ENCODE data around the gene FNIP2.
A peak's percentile ranks its signal among the peaks of the same experiment; 100 is the strongest.
"Not testable (repeated sequence)": the region's sequence is repeated elsewhere in the genome, so short reads cannot be mapped to it uniquely, and the experiment has no call there.

FNIP2 gene

DNA sequence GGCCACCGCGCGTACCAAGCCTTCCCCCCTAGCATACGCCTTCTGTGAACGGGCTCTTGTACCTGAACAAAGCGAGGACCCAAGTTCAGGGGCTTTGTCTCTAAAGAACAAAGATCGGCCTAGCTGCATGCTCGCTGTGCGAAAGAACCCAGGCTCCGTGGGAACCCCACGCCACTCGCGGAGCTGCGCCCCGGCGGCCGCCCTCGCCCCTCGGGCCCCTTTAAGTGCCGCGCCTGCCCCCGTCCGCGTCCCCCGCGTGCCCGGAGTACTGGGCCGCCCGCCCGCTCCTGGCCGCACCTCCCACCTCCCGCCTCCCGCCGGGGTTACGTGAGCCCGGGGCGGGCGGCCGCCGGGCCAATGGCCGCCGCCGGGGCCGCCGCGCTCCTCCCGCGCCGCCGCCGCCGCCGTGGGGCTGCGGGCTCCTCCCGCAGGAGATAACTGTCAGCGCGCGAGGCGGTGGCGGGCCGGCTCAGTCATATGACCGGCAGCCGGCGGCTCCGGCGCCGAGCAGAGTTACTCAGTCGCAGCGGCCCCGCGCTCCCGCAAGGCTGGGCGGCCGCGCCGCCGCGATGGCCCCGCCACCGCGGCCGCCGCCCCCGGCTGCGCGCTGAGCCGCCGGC, at the start of gene FNIP2:
TSS of gene FNIP2 (plus strand) at position 472 of the 620 bp plus-strand sequence. CDS start 187 bp downstream, outside the sequence.
- no peaks in the 10 kb centered on the region for H3K36me3 Mint-ChIP-seq (ENCODE audit: low read depth)
- H3K9me3 Mint-ChIP-seq = no peaks in the 10 kb centered on the region
- peak within 1 kb of the TSS; percentile 98 for H3K4me3 Mint-ChIP-seq
- H3K27ac Mint-ChIP-seq = peak within 1 kb of the TSS; percentile 92
- H3K27me3 Mint-ChIP-seq = no peaks in the 10 kb centered on the region
- peaks cover 28% of the 10 kb centered on the region for H3K4me1 Mint-ChIP-seq (ENCODE audit: low read depth)

DNA sequence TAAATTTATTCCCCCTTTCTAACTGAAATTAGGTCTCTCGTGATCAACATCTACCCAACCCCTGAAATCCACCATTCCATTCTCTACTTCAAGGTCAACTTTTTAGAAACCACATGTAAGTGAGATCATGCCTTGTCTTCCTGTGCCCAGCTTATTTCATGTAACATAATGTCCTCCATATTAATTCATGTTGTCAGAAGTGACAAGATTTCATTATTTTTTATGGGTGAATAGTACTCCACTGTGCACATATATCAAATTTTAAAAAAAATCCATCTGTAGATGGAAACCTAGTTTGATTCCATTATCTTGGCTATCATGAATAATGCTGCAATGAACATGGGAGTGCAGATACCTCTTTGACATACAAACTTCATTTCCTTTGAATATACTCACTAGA, 47.1 kb upstream of the FNIP2 start:
- H3K36me3 Mint-ChIP-seq (ENCODE audit: low read depth) = peaks cover 56% of the 10 kb centered on the region
- H3K27ac Mint-ChIP-seq = peak overlapping the region; percentile 100
- H3K4me3 Mint-ChIP-seq = peak overlapping the region; percentile 100
- peaks cover 40% of the 10 kb centered on the region for H3K4me1 Mint-ChIP-seq (ENCODE audit: low read depth)
- peaks cover 8% of the 10 kb centered on the region for H3K27me3 Mint-ChIP-seq
- no peaks in the 10 kb centered on the region for H3K9me3 Mint-ChIP-seq

- H3K4me3 Mint-ChIP-seq = peak overlapping the region; percentile 100
- peaks cover 14% of the 10 kb centered on the region for H3K27me3 Mint-ChIP-seq
- H3K27ac Mint-ChIP-seq = peak overlapping the region; percentile 100
- peaks cover 52% of the 10 kb centered on the region for H3K36me3 Mint-ChIP-seq (ENCODE audit: low read depth)
- no peaks in the 10 kb centered on the region for H3K9me3 Mint-ChIP-seq
- H3K4me1 Mint-ChIP-seq (ENCODE audit: low read depth) = peaks cover 44% of the 10 kb centered on the region
These were observed 46.4 kb upstream of the FNIP2 start for GRCh38 chr4:158722291-158722916.

DNA sequence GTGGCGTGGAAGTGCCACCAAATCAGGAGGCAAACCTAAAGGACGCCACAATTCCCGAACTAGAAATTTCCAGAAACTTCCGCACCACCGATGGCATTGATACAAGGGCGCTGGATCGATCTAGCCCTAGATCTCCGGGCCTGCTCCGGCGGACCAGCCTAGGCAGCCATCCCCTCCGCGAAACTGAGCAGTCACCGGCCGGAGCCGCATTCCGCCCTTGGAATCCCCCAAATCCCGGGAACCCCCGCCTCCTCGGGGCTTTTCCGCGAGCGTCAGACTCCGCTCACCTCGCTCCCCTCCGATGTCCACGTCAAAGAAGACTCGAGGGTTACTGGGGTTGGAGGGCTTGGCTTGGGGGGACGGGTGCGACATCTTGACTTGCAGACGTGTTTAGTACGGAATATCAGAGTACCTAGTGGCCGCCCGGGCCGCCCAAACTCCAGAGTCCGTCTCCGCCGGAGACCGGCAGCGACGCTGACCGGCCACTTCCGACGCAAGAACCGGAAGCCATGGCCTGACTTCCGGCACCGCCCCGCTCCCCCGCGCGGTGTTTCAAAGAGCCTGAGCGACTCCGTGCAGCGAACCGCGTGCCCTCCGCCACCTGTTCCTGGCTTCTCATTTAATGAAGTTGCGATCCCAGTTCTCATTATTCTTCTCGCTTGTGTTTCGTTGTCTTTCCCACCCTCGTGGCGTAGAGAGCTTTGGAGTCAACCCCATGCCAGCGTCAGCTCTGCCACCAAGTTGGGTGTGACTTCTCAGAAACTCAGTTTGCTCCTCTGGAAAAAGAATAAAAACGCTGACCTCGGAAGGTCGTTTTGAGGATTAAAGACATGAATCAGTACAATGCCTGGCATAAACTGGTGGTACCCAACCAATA, 45.7 kb upstream of the FNIP2 start, which contains the start of gene PPID:
TSS of gene PPID (minus strand) at position 480 of the 877 bp plus-strand sequence. CDS start at position 372, 108 bp downstream.
- H3K27me3 Mint-ChIP-seq = peaks cover 18% of the 10 kb centered on the region
- peak within 1 kb of the TSS; percentile 100 for H3K27ac Mint-ChIP-seq
- no peaks in the 10 kb centered on the region for H3K9me3 Mint-ChIP-seq
- peaks cover 44% of the 10 kb centered on the region for H3K4me1 Mint-ChIP-seq (ENCODE audit: low read depth)
- peak within 1 kb of the TSS; percentile 100 for H3K4me3 Mint-ChIP-seq
- peaks cover 45% of the 10 kb centered on the region for H3K36me3 Mint-ChIP-seq (ENCODE audit: low read depth)

GRCh38 chr4:158724637-158725036, 44.2 kb upstream of the FNIP2 start:
- peaks cover 32% of the 10 kb centered on the region for H3K27me3 Mint-ChIP-seq
- H3K4me3 Mint-ChIP-seq = peak overlapping the region; percentile 45
- H3K4me1 Mint-ChIP-seq (ENCODE audit: low read depth) = peaks cover 43% of the 10 kb centered on the region
- no peaks in the 10 kb centered on the region for H3K9me3 Mint-ChIP-seq
- H3K27ac Mint-ChIP-seq = no peak overlapping the region
- peaks cover 31% of the 10 kb centered on the region for H3K36me3 Mint-ChIP-seq (ENCODE audit: low read depth)

- Mint-ChIP-seq H3K27ac (no peak overlapping the region), H3K36me3 (ENCODE audit: low read depth) (peaks cover 13% of the 10 kb centered on the region)
These were observed 42.2 kb upstream of the FNIP2 start for GRCh38 chr4:158726633-158727032.

GRCh38 chr4:158728236-158728635, 40.6 kb upstream of the FNIP2 start:
- Mint-ChIP-seq H3K36me3 (ENCODE audit: low read depth) (no peaks in the 10 kb centered on the region), H3K27ac (no peak overlapping the region), H3K4me1 (ENCODE audit: low read depth) (peaks cover 30% of the 10 kb centered on the region), H3K9me3 (no peaks in the 10 kb centered on the region), H3K4me3 (no peak overlapping the region), H3K27me3 (peaks cover 57% of the 10 kb centered on the region)

More at GRCh38 chr4:158726633-158727032, 42.2 kb upstream of the FNIP2 start:
- H3K4me1 Mint-ChIP-seq (ENCODE audit: low read depth) = peaks cover 38% of the 10 kb centered on the region
- H3K27me3 Mint-ChIP-seq = peaks cover 45% of the 10 kb centered on the region
- H3K4me3 Mint-ChIP-seq = no peak overlapping the region
- H3K9me3 Mint-ChIP-seq = no peaks in the 10 kb centered on the region

DNA sequence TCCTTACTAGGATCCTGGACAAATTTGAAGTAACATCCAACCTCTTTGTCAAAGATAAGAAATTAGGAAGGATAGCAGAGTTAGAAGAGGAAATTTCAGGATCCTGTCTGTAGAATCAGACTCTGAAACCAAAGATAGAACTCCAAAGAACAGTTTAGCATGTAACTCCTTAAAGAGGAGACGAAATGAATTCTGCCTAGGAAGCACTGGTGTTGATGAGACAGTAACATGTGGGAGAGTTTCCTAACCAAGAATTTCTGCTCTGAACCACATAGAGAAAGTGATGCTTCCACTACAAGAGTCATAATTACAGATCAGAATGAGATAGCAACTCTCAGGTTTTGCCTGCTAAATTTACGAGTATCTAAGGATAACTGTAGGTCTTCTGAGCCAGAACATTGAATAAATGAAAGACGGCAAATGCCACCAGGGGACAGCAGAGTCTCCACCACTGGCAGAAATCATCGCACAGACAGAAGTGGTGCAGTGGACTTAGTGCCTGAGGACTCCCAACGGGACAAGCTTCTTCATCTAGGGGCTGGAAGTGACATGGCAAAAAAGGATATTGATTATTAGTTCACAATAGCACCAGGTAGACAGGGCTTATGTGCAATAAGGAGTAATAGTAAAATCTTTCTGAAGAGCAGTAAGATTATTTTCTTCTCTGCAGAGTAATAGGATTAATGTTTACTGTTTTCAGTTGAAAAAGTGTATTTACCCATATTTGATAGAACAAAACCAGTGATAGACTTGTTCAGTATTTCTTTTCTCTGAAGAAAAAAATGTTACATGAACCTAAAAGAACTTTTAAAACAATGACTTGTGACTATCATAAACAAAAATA, 38.9 kb upstream of the FNIP2 start:
- Mint-ChIP-seq H3K4me1 (ENCODE audit: low read depth) (peaks cover 19% of the 10 kb centered on the region), H3K4me3 (no peak overlapping the region), H3K9me3 (no peaks in the 10 kb centered on the region), H3K27ac (no peak overlapping the region), H3K27me3 (peaks cover 57% of the 10 kb centered on the region), H3K36me3 (ENCODE audit: low read depth) (no peaks in the 10 kb centered on the region)

DNA sequence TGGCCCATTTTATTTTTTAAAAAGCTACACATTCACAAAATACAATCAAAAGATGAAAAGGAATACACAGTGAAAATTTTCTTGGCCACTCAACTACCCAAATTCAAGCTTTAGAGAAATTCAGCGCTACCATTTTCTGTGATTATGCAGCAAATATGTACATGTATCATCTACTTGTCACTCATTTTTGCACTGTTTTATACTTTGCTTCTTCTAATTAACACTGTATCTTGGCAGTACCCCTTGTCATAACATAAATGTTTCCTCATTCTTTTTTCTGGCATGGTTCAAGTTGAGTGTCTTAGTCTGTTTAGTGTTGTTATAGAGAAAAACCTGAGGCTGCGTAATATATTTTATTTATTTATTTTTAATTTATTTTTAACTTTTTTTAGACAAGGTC, 30.0 kb upstream of the FNIP2 start:
- Mint-ChIP-seq H3K27ac (no peak overlapping the region), H3K4me3 (no peak overlapping the region), H3K36me3 (ENCODE audit: low read depth) (no peaks in the 10 kb centered on the region), H3K9me3 (no peaks in the 10 kb centered on the region), H3K4me1 (ENCODE audit: low read depth) (no peaks in the 10 kb centered on the region), H3K27me3 (peaks cover 14% of the 10 kb centered on the region)

DNA sequence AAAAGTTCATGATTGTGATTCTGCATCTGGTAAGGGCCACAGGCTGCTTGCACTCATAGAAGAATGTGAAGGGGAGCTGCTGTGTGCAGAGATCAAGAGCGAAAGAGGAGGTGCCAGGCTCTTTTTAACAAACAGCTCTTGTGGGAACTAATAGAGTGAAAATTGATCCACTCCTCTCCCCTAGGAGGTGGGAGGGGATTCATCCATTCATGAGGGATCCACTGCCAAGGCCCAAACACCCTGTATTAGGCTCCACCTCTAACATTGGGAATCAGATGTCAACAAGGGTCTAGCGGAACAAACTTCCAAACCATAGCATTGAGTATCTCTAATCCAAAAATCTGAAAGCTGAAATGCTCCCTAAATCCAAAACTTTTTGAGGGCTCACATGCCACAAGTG, 29.2 kb upstream of the FNIP2 start:
- Mint-ChIP-seq H3K27ac (no peak overlapping the region), H3K36me3 (ENCODE audit: low read depth) (no peaks in the 10 kb centered on the region), H3K4me1 (ENCODE audit: low read depth) (no peaks in the 10 kb centered on the region), H3K9me3 (no peaks in the 10 kb centered on the region), H3K4me3 (no peak overlapping the region), H3K27me3 (peaks cover 14% of the 10 kb centered on the region)

- no peak overlapping the region for H3K27ac Mint-ChIP-seq
- H3K4me1 Mint-ChIP-seq (ENCODE audit: low read depth) = no peaks in the 10 kb centered on the region
- no peaks in the 10 kb centered on the region for H3K9me3 Mint-ChIP-seq
- H3K27me3 Mint-ChIP-seq = peaks cover 8% of the 10 kb centered on the region
- H3K36me3 Mint-ChIP-seq (ENCODE audit: low read depth) = no peaks in the 10 kb centered on the region
- no peak overlapping the region for H3K4me3 Mint-ChIP-seq
These were observed 27.4 kb upstream of the FNIP2 start for GRCh38 chr4:158741326-158742021.

DNA sequence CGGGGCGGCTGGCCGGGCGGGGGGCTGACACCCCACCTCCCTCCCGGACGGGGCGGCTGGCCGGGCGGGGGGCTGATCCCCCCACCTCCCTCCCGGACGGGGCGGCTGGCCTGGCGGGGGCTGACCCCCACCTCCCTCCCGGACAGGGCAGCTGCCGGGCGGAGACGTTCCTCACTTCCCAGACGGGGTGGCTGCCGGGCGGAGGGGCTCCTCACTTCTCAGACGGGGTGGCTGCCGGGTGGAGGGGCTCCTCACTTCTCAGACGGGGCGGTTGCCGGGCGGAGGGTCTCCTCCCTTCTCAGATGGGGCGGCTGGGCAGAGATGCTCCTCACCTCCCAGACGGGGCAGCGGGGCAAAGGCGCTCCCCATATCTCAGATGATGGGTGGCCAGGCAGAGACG, 22.3 kb upstream of the FNIP2 start:
- H3K27ac Mint-ChIP-seq; H3K27me3 Mint-ChIP-seq; H3K4me1 Mint-ChIP-seq (ENCODE audit: low read depth): not testable (repeated sequence)

DNA sequence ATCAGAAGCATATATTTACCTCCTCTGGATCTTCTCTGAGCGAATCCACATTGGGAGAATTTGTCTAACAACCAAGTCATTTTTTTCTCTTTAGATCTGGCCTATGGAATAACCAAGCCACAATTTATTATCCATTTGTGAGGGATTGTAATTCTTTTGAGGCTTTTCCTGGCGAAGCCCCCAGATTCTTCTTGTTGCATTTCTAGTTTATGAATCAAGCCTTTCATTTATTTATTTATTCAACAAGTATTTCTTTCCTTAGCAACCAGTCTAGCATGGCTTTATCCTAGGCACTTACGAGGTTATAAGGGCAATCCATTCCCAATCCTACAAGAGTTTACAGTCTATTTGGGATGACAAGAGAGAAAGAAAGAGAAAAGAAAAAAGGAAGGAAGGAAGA, 18.4 kb upstream of the FNIP2 start:
- Mint-ChIP-seq H3K36me3 (ENCODE audit: low read depth) (no peaks in the 10 kb centered on the region), H3K27me3 (peaks cover 3% of the 10 kb centered on the region), H3K4me1 (ENCODE audit: low read depth) (no peaks in the 10 kb centered on the region)

More for the DNA sequence above, 22.3 kb upstream of the FNIP2 start:
- H3K4me3 Mint-ChIP-seq; H3K9me3 Mint-ChIP-seq; H3K36me3 Mint-ChIP-seq (ENCODE audit: low read depth): not testable (repeated sequence)

More for the DNA sequence above, 18.4 kb upstream of the FNIP2 start:
- Mint-ChIP-seq H3K9me3 (no peaks in the 10 kb centered on the region), H3K27ac (no peak overlapping the region), H3K4me3 (no peak overlapping the region)
